Measurements from ENCODE around the gene ARTN.

The ARTN gene

GRCh38 chr1:43930168-43930948 lies 3.2 kb upstream of the ARTN start:
- peak; percentile 51 for DNase-seq

GRCh38 chr1:43930949-43931275 lies 2.7 kb upstream of the ARTN start:
- DNase-seq, result no peak

GRCh38 chr1:43931711-43932660 lies 1.6 kb upstream of the ARTN start:
- no peak for DNase-seq

GRCh38 chr1:43932786-43933385 lies 715 bp upstream of the ARTN start:
- DNase-seq, result no peak

GRCh38 chr1:43934101-43934985 lies 742 bp downstream of the ARTN start:
- peak; percentile 76 for DNase-seq

GRCh38 chr1:43934986-43935324 lies 1.4 kb downstream of the ARTN start:
- no peak for DNase-seq

- no peak for DNase-seq
Observed at GRCh38 chr1:43935711-43936427, 2.3 kb downstream of the ARTN start.

GRCh38 chr1:43936431-43937151 lies 3.0 kb downstream of the ARTN start:
- peak; percentile 26 for DNase-seq

- DNase-seq, result no peak
Observed at GRCh38 chr1:43937179-43937865, 3.7 kb downstream of the ARTN start.

GRCh38 chr1:43938383-43938782 lies 4.8 kb downstream of the ARTN start:
- no peak for DNase-seq

GRCh38 chr1:43938892-43939587 lies 5.4 kb downstream of the ARTN start:
- no peak for DNase-seq

GRCh38 chr1:43942411-43942810 lies 8.8 kb downstream of the ARTN start:
- DNase-seq, result no peak

GRCh38 chr1:43944860-43945259 lies 11.3 kb downstream of the ARTN start:
- DNase-seq, result no peak

GRCh38 chr1:43945674-43946235 lies 12.2 kb downstream of the ARTN start:
- DNase-seq, result no peak

- DNase-seq, result peak; percentile 97
Observed at GRCh38 chr1:43946236-43947060, 12.8 kb downstream of the ARTN start, which contains the start of gene IPO13. Gene IPO13, plus strand, starts transcription at chr1:43946950. Its CDS starts 651 bp downstream, at chr1:43947601.

- DNase-seq, result peak; percentile 35
Observed at GRCh38 chr1:43947061-43947873, 13.7 kb downstream of the ARTN start.

GRCh38 chr1:43947874-43948437 lies 14.4 kb downstream of the ARTN start:
- DNase-seq, result no peak
